ENCODE measurements around the gene FBN3.

FBN3 gene

DNA sequence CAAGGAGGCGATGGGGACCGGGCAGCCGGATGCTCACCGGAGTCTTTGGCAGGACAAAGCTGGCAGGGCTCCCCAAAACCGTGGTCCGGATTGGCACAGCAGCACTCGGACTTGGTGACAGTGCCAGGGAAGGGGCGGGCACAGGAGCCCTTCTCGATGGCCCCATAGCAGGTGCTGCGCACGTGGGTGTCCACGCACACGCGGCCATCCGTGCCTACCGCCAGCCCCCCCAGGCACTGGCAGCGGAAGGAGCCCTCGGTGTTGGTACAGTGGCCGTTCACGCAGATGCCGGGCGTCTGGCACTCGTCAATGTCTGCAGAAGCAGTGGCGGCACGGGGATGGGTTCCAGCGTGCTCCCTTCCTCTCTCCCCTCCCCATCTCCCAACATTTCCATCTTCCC lies 17.9 kb downstream of the FBN3 start:
- no peak for DNase-seq (ENCODE audit: low read depth)
- no peak overlapping the region for H3K4me3 ChIP-seq (ENCODE audit: low read depth, low read length)
- TF ChIP-seq, protein P1, sequence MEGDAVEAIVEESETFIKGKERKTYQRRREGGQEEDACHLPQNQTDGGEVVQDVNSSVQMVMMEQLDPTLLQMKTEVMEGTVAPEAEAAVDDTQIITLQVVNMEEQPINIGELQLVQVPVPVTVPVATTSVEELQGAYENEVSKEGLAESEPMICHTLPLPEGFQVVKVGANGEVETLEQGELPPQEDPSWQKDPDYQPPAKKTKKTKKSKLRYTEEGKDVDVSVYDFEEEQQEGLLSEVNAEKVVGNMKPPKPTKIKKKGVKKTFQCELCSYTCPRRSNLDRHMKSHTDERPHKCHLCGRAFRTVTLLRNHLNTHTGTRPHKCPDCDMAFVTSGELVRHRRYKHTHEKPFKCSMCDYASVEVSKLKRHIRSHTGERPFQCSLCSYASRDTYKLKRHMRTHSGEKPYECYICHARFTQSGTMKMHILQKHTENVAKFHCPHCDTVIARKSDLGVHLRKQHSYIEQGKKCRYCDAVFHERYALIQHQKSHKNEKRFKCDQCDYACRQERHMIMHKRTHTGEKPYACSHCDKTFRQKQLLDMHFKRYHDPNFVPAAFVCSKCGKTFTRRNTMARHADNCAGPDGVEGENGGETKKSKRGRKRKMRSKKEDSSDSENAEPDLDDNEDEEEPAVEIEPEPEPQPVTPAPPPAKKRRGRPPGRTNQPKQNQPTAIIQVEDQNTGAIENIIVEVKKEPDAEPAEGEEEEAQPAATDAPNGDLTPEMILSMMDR (conservative IDR thresholded peaks at IDR 0.05; ENCODE audit: low read depth, low read length): no peak

DNA sequence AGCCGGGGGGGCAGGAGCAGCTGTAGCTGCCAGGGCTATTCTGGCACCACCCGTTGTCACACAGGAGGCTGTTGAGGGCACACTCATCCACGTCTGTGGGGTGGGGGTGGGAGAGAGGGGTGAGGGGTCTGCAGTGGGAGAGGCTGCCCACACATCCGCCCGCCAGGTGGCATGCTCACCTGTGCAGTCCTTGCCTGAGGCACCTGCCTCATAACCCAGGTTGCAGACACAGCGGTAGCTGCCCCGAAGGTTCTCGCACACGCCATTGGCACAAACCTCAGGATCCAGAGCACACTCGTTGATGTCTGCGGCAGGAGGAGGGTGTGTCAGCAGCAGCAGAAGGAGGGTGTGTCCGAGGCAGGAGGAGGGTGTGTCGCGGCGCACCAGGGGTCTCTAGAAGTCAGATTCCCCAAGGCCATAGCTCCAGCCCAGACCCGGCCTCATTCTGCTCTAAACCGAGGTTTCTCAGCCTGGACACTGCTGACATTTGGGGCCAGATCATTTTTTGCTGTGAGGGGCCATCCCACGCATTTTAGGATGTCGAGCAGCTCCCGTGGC lies 20.3 kb downstream of the FBN3 start:
- no peak for DNase-seq (ENCODE audit: low read depth)
- no peak overlapping the region for H3K4me3 ChIP-seq (ENCODE audit: low read depth, low read length)
- TF ChIP-seq, protein P1 (conservative IDR thresholded peaks at IDR 0.05; ENCODE audit: low read depth, low read length): no peak

- TF ChIP-seq, protein P1 (conservative IDR thresholded peaks at IDR 0.05; ENCODE audit: low read depth, low read length): no peak
- H3K4me3 ChIP-seq (ENCODE audit: low read depth, low read length): no peak overlapping the region
- DNase-seq (ENCODE audit: low read depth): no peak
Measured at GRCh38 chr19:8128551-8128950, 20.8 kb downstream of the FBN3 start.

- no peak overlapping the region for H3K4me3 ChIP-seq (ENCODE audit: low read depth, low read length)
- TF ChIP-seq, protein P1 (conservative IDR thresholded peaks at IDR 0.05; ENCODE audit: low read depth, low read length): no peak
- no peak for DNase-seq (ENCODE audit: low read depth)
Measured at GRCh38 chr19:8127311-8127710, 22.1 kb downstream of the FBN3 start.

GRCh38 chr19:8126511-8126910 lies 22.9 kb downstream of the FBN3 start:
- no peak overlapping the region for H3K4me3 ChIP-seq (ENCODE audit: low read depth, low read length)
- no peak for DNase-seq (ENCODE audit: low read depth)
- TF ChIP-seq, protein P1 (conservative IDR thresholded peaks at IDR 0.05; ENCODE audit: low read depth, low read length): no peak

DNA sequence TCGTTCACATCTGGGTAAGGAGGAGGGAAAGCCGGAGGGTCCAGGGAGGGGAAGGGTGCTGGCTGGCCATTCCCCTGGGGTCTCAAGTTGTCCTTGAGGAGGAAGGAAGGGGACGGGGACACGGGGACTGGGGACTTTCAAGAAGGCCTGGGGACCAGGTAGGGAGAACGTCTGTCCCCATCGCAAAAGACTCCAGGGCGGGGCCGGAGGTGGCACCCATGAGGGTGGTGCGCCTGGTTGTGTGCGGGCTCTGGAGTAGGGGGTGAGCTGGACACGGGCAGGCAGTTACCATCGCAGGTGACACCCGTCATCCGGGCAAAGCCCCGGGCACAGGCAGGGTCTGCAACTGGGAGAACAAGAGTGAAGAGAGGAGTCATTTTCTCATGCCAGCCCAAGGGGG lies 23.4 kb downstream of the FBN3 start:
- no peak overlapping the region for H3K4me3 ChIP-seq (ENCODE audit: low read depth, low read length)
- DNase-seq (ENCODE audit: low read depth): no peak
- TF ChIP-seq, protein P1 (conservative IDR thresholded peaks at IDR 0.05; ENCODE audit: low read depth, low read length): no peak

GRCh38 chr19:8123683-8124082 lies 25.7 kb downstream of the FBN3 start:
- TF ChIP-seq, protein P1 (conservative IDR thresholded peaks at IDR 0.05; ENCODE audit: low read depth, low read length): no peak
- DNase-seq (ENCODE audit: low read depth): no peak
- H3K4me3 ChIP-seq (ENCODE audit: low read depth, low read length): no peak overlapping the region

All from choroid plexus epithelial cell (primary cell).